ENCODE results near the gene RUNX1. TPM values are rescaled to one million over a fixed set of nuclear protein-coding genes. Genes with fewer than 3 reads are reported as not detected.
"Not testable (repeated sequence)": the region's sequence is repeated elsewhere in the genome, so short reads cannot be mapped to it uniquely, and the experiment has no call there.

The RUNX1 gene
- total RNA-seq, 4 donors from 2014 or later = 2.9 to 18.7 (median 7.7) TPM

- TF ChIP-seq CTCF (IDR thresholded peaks at IDR 0.05) (no peak), POLR2A (IDR thresholded peaks at IDR 0.05) (no peak)
- Histone ChIP-seq H3K9me3 (no peaks in the 10 kb centered on the region), H3K27me3 (no peaks in the 10 kb centered on the region), H3K27ac (no peak overlapping the region), H3K4me3 (replicated peaks in 1 of 3) (no peak overlapping the region), H3K36me3 (no peaks in the 10 kb centered on the region), H3K4me1 (no peaks in the 10 kb centered on the region)
- intact Hi-C loops (cut with DNase I) = no loop called here
- 88 to 91% methylated on average over 4 of the region's 4 CpGs for WGBS, 2 donors
- no peak for DNase-seq
Measured at GRCh38 chr21:34958040-34958439, 91.1 kb downstream of the RUNX1 start.

- no peak overlapping the region for H3K4me3 ChIP-seq (replicated peaks in 1 of 3)
- H3K27ac ChIP-seq = no peak overlapping the region
- intact Hi-C loops (cut with DNase I) = no loop called here
- no peaks in the 10 kb centered on the region for H3K36me3 ChIP-seq
- H3K27me3 ChIP-seq = no peaks in the 10 kb centered on the region
- TF ChIP-seq POLR2A (IDR thresholded peaks at IDR 0.05) (no peak), CTCF (IDR thresholded peaks at IDR 0.05) (no peak)
- 77 to 84% methylated on average over 11 of the region's 11 CpGs for WGBS, 2 donors
- H3K9me3 ChIP-seq = no peaks in the 10 kb centered on the region
- no peaks in the 10 kb centered on the region for H3K4me1 ChIP-seq
- no peak for DNase-seq
Measured at GRCh38 chr21:34956416-34957316, 92.4 kb downstream of the RUNX1 start.

GRCh38 chr21:34953950-34954349, 95.2 kb downstream of the RUNX1 start:
- DNase-seq = no peak
- H3K4me1 ChIP-seq = no peaks in the 10 kb centered on the region
- intact Hi-C loops (cut with DNase I) = no loop called here
- no peaks in the 10 kb centered on the region for H3K27me3 ChIP-seq
- H3K27ac ChIP-seq = no peak overlapping the region
- no peaks in the 10 kb centered on the region for H3K9me3 ChIP-seq
- TF ChIP-seq CTCF (IDR thresholded peaks at IDR 0.05) = no peak
- no peak for TF ChIP-seq POLR2A (IDR thresholded peaks at IDR 0.05)
- no peaks in the 10 kb centered on the region for H3K36me3 ChIP-seq
- H3K4me3 ChIP-seq (replicated peaks in 1 of 3) = no peak overlapping the region

GRCh38 chr21:34952701-34953100, 96.4 kb downstream of the RUNX1 start:
- Histone ChIP-seq H3K36me3 (no peaks in the 10 kb centered on the region), H3K4me1 (no peaks in the 10 kb centered on the region), H3K9me3 (no peaks in the 10 kb centered on the region), H3K4me3 (replicated peaks in 1 of 3) (no peak overlapping the region), H3K27ac (no peak overlapping the region), H3K27me3 (no peaks in the 10 kb centered on the region)
- no peak for DNase-seq
- WGBS, 2 donors = 80% methylated on average over 1 of the region's 1 CpG
- no peak for TF ChIP-seq CTCF (IDR thresholded peaks at IDR 0.05)
- no peak for TF ChIP-seq POLR2A (IDR thresholded peaks at IDR 0.05)
- intact Hi-C loops (cut with DNase I) = no loop called here

- H3K4me1 ChIP-seq; H3K27me3 ChIP-seq; intact Hi-C loops (cut with DNase I); H3K4me3 ChIP-seq (replicated peaks in 1 of 3); DNase-seq; H3K27ac ChIP-seq; H3K9me3 ChIP-seq; H3K36me3 ChIP-seq: not testable (repeated sequence)
- 94 to 96% methylated on average over 4 of the region's 4 CpGs for WGBS, 2 donors
Measured at GRCh38 chr21:34951868-34952267, 97.2 kb downstream of the RUNX1 start.
